Measurements from ENCODE around the gene PARP11. TPM values are rescaled to one million over a fixed set of nuclear protein-coding genes. Genes with fewer than 3 reads are reported as not detected.

Gene PARP11
- total RNA-seq, 4 donors from 2014 or later, result 3.9 to 10.0 (median 6.2) TPM

- no peaks in the 10 kb centered on the region for H3K27me3 ChIP-seq
- no peak for ATAC-seq
- TF ChIP-seq CTCF (IDR thresholded peaks at IDR 0.05) (no peak), POLR2A (IDR thresholded peaks at IDR 0.05) (no peak), POLR2AphosphoS5 (IDR thresholded peaks at IDR 0.05) (no peak), EP300 (IDR thresholded peaks at IDR 0.05) (no peak)
- H3K36me3 ChIP-seq, result peaks cover 0 to 72% of the 10 kb centered on the region in 2 donors
- no peak overlapping the region for H3K4me3 ChIP-seq
- no peaks in the 10 kb centered on the region for H3K9me3 ChIP-seq
- no peak overlapping the region for H3K27ac ChIP-seq
- H3K4me1 ChIP-seq, result no peaks in the 10 kb centered on the region
- WGBS, 2 donors (ENCODE audit: low coverage in 1 of 2), result 50% methylated on average over 2 of the region's 2 CpGs; no CpG with 5 or more reads in 1 of the 2 donors
Measured at GRCh38 chr12:3816266-3816665, 56.9 kb downstream of the PARP11 start.

GRCh38 chr12:3815094-3815766 is 58.0 kb downstream of the PARP11 start:
- 52 to 90% methylated on average over 3 to 4 of the region's 4 CpGs for WGBS, 2 donors (ENCODE audit: low coverage in 1 of 2)
- Histone ChIP-seq H3K4me3 (no peak overlapping the region), H3K4me1 (no peaks in the 10 kb centered on the region), H3K27me3 (no peaks in the 10 kb centered on the region), H3K36me3 (peaks cover 0 to 76% of the 10 kb centered on the region in 2 donors), H3K27ac (no peak overlapping the region), H3K9me3 (no peaks in the 10 kb centered on the region)
- no peak for ATAC-seq
- TF ChIP-seq POLR2AphosphoS5 (IDR thresholded peaks at IDR 0.05), result no peak
- no peak for TF ChIP-seq EP300 (IDR thresholded peaks at IDR 0.05)
- no peak for TF ChIP-seq POLR2A (IDR thresholded peaks at IDR 0.05)
- TF ChIP-seq CTCF (IDR thresholded peaks at IDR 0.05), result no peak

- Histone ChIP-seq H3K4me1 (no peaks in the 10 kb centered on the region), H3K4me3 (no peak overlapping the region), H3K36me3 (peaks cover 0 to 72% of the 10 kb centered on the region in 2 donors), H3K27me3 (no peaks in the 10 kb centered on the region), H3K27ac (no peak overlapping the region), H3K9me3 (no peaks in the 10 kb centered on the region)
- ATAC-seq, result no peak
- TF ChIP-seq POLR2A (IDR thresholded peaks at IDR 0.05) (no peak), EP300 (IDR thresholded peaks at IDR 0.05) (no peak), CTCF (IDR thresholded peaks at IDR 0.05) (no peak), POLR2AphosphoS5 (IDR thresholded peaks at IDR 0.05) (no peak)
Measured at GRCh38 chr12:3810540-3810939, 62.7 kb downstream of the PARP11 start.

GRCh38 chr12:3810016-3810370 is 63.2 kb downstream of the PARP11 start:
- no peak overlapping the region for H3K27ac ChIP-seq
- no peak overlapping the region for H3K4me3 ChIP-seq
- no peaks in the 10 kb centered on the region for H3K27me3 ChIP-seq
- peaks cover 0 to 76% of the 10 kb centered on the region in 2 donors for H3K36me3 ChIP-seq
- 84 to 96% methylated on average over 5 of the region's 5 CpGs for WGBS, 2 donors (ENCODE audit: low coverage in 1 of 2)
- ATAC-seq, result no peak
- H3K9me3 ChIP-seq, result no peaks in the 10 kb centered on the region
- TF ChIP-seq POLR2AphosphoS5 (IDR thresholded peaks at IDR 0.05) (no peak), CTCF (IDR thresholded peaks at IDR 0.05) (no peak), EP300 (IDR thresholded peaks at IDR 0.05) (no peak)
- no peaks in the 10 kb centered on the region for H3K4me1 ChIP-seq

GRCh38 chr12:3809357-3810015 is 63.7 kb downstream of the PARP11 start:
- 85 to 89% methylated on average over 6 of the region's 6 CpGs for WGBS, 2 donors (ENCODE audit: low coverage in 1 of 2)
- TF ChIP-seq EP300 (IDR thresholded peaks at IDR 0.05) (no peak), POLR2AphosphoS5 (IDR thresholded peaks at IDR 0.05) (no peak), CTCF (IDR thresholded peaks at IDR 0.05) (no peak), POLR2A (IDR thresholded peaks at IDR 0.05) (no peak)
- Histone ChIP-seq H3K27ac (no peak overlapping the region), H3K4me3 (no peak overlapping the region), H3K27me3 (no peaks in the 10 kb centered on the region), H3K4me1 (no peaks in the 10 kb centered on the region), H3K9me3 (no peaks in the 10 kb centered on the region), H3K36me3 (peaks cover 0 to 75% of the 10 kb centered on the region in 2 donors)
- no peak for ATAC-seq

Data from gastroesophageal sphincter (tissue), 4 donors.